Endothelial cell of hepatic sinusoid (primary cell): ENCODE measurements around the gene DNAJC11.

Experiments used
- in situ Hi-C: cut with HindIII; loops from 2 replicates; pipeline ENCODE4 v1.10.0; 2017; ENCODE audit warnings: low sequenced_read_pairs

DNAJC11 gene

DNA sequence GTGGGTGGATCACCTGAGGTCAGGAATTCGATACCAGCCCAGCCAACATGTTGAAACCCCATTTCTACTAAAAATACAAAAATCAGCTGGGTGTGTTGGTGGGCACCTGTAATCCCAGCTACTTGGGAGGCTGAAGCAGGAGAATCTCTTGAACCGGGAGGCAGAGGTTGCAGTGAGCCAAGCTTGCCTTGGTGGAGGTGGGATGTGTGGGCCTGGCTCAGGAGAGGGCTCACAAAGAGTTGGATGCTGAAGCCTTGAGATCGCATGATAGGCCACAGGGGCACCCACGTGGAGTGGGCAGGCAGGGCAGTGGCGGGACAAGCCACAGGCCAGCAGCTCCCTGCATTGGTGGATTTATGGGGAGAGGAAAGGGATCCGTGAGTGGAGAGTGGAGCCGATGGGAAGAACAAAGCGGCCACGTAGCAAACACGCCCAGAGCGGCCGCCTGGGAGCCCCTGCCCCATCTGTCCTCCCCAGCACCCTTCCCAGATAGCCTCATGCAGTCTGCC lies 72.6 kb downstream of the DNAJC11 start:
- in situ Hi-C loops: no loop called here

DNA sequence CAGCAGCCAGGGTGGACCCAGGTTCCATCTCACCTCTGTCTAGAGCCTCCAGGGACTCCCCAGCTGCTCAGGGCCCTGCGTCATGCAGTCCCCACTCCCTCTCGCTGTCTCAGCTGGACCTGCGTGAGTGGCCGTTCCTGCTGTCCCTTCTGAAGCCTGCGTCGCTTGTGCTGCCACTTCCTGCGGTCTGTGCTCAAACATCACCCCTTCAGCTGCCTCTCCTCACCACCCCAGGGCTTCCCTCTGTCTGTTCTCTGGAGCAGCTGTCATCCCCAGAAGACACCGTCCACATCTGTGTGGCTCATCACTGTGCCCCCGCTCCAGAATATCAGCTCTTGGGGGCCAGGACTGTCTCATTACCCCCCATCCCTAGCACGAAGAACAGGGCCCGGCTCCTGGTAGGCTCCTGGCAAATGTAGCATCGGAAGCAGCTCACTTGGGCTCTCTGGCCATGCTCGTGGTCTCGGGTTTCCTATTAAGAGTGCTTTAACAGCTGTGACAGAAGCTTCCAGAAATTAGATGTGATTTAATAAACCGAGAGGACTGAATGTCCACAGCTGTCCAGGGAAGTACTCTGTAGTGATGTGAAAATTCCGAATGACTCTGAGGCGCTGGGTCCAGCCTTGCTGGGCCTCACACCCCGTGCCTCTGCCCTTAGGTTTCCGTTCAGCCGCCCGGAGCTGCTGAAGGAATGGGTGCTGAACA lies 73.6 kb downstream of the DNAJC11 start:
- in situ Hi-C loops: no loop called here

DNA sequence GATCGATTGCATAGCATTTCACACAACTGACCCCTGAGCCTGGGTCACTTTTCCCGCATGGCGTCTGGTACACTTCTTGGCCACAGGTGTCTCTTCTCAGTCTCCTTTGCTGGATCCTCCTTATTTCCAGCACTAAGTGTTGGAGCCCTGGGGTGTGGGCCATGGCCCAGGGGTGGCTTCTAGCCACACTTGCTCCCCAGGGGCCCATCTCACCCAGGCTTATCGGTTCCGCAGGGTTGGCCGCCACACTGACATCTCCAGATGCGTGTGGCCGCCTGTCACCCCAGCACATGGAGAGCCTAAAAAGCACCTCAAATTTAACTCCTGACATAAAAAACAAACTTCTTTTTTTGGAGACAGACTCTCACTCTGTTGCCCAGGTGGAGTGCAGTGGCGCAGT lies 74.6 kb downstream of the DNAJC11 start:
- in situ Hi-C loops: no loop called here

DNA sequence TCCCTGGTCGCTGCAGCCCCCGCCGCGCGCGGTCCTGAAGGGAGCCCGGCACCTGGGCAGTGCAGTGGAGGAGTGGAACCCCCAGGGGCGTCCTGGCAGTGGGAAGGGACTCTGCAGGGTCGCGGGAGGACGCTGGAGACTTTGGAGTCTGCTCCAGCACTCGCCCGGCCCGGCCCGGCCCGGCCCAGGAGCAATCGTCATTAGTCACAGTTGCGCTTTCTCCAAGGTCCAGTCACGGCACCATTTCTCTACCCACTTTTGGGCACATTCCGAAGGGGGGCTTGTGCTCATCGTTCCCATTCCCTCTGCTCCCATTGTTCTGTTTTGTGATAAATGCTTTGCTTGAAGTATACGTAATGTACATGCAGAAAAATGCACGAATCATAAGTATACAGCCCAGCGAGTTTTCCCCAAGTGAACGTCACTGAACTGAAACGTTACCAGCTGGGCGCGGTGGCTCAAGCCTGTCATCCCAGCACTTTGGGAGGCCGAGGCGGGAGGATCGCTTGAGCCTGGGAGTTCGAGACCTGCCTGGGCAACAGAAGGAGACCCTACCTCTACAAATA lies 75.9 kb downstream of the DNAJC11 start:
- in situ Hi-C loops: no loop called here

DNA sequence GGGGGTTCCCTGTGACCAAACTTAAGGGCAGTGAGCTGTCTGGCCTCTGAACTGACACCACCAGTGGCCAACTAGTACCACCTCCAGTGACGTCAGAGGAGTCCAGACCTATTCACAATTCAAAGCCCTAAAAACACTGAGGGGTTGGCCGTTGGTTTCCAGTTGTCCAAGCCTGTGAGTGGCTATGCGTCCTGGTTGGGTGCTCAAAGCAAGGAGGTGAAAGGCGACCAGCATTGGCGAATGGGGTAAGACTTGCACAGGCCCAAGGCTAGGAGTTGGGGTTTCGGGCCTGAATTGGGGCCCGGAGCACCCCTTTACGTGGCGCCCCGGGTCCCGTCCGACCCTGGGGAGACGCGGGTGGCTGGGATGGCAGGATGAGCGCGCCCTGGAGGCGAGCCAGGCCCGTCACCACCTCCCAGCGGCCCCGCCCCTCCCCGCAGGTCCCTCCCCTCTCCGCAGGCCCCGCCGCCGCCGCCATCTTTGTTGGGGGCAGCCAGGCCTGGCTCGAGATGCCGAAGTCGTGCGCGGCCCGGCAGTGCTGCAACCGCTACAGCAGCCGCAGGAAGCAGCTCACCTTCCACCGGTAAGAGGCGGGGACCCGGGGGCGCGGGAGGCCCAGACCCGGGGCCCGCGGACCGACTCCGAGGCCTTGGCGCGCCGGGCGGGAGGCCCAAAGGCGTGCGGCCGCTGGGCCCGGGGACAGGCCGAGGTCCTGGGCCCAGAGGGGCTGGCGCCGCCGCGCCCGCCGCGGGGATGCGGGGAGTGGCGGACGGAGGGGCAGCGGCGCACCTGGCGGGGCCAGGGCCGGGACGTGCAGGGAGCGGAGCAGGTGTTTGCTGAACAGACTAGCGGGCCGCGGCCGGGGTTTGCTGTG lies 76.7 kb downstream of the DNAJC11 start, which contains the start of gene THAP3:
TSS of gene THAP3 (plus strand) at position 159 of the 874 bp plus-strand sequence. CDS start at position 510, 351 bp downstream.
- in situ Hi-C loops: no loop called here

DNA sequence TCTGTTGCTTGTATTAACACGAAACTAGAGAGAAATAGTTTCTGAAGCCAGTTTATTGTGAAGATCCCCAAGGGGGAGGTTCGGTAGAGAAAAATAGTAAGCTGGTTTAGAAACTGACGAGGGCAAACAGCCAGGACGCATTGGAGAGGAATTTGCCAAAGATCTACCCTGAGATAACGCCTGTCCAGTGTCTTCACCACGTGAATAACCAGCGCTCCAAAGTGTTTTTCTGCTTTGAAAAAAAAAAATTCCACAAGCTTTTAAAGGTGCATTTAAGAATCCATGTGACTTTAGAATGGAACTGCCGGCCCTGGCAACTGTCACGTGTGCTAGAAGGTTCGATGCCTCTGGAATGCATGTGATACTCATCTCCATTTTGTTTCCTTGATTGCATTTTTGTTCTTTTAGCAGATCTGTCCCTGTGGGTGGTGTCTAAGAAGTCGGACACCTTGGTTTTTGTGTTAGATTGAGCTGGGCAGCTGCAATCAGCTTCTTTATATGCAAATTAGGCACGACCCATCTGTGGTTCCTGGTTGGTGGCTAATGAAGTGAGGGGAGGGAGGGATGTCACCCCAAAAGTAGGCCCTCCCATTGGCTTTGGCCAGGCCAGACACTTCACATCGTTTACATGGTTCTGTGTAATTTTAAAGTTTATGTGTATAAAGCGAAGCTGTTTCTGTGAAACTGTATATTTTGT lies 78.2 kb downstream of the DNAJC11 start:
- in situ Hi-C loops: no loop called here

DNA sequence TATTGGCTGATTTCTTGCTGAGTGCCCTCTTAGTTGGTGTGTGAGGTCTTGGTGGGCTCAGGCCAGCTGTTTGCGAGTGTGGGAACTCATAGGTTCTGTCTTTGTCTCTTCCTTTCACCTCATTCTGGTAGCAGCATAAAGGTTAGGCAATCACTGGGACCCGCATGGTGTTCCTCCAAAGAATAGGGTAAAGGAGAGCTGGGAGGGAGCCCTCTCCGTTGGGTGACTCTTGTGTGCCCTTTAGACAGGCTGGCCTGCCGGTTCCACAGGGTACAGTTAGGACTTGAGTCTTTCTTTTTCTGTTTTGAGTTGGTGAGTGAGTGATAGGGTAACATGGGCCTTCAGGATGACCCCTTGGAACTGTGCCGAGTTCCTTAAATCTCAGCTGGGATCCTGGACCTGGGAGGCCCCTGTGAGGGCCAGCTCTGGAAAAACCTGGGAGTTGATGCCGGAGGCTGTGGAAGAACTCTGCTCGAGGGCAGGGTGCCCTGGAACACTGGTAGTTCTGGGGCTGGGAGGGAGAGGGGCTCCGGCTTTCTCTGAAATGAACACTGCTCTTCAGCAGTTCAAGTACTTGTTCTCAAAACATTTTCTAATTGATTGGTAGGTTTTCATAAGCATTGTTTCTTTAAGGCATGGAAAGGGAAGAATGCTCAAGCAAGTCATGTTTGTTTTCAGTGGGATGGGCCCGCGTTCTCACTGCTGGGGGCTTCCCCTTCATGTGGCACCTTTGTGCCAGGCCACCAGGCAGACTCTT lies 79.0 kb downstream of the DNAJC11 start:
- in situ Hi-C loops: no loop called here

DNA sequence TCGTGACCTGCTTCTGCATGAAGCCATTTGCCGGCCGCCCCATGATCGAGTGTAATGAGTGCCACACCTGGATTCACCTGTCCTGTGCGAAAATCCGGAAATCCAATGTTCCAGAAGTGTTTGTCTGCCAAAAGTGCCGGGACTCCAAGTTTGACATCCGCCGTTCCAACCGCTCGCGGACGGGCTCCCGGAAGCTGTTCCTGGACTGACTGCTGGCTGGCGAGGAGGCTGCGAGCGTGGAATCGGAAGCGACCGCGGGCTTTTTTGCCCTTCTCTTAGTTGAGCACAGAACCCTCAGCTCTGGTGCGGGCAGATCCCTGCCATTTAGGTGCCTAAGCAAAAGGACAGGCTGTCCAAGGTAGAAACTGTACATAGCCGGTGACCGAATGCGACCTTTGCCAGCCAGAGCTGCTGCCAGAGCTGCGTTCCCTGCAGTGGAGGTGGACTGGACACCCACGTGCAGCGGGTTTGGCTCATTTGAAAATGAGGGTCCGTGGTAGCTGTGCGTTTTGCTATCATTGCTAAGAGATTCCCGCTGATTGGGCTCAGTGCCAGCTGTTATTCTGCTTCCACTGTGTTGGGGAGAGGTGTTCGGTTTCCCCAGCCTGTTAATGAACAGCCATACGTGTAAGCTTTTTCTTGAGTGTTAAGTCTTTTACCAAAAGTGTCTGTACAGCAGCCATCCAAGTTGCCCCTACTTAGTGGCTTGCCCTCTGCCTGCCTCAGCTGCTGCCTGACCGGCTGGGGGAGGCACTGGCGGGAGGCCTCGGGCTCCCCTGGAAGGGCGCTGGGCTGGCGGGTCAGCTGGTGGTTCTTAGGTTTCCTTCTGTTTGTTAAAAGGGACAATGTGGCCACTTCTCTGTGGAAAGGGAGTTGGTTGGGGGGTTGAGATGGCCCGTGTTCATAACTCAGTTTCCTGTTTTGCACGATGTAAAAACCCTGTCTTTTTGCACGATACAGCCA lies 79.9 kb downstream of the DNAJC11 start:
- in situ Hi-C loops: no loop called here

DNA sequence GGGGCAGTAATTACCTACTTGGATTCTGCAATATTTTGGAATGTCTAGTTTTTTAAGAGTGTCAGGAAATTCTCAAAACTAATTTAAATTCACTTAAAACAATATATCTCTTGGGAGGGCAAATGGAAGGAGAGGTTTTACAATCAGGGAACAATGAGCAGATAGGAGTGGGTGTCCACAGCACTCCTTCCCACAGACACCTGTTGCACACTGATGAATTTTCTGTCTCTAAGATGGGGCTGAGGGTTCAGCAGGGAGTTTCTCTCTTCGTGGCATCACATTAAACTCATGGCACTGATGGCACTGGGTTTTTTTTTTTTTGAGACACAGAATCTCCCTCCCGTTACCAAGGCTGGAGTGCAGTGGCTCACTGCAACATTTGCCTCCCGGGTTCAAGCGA lies 82.6 kb downstream of the DNAJC11 start:
- in situ Hi-C loops: loop anchor here (5.0 kb wide), 1 partner anchor 53 kb away; no protein-coding TSS in a partner anchor

DNA sequence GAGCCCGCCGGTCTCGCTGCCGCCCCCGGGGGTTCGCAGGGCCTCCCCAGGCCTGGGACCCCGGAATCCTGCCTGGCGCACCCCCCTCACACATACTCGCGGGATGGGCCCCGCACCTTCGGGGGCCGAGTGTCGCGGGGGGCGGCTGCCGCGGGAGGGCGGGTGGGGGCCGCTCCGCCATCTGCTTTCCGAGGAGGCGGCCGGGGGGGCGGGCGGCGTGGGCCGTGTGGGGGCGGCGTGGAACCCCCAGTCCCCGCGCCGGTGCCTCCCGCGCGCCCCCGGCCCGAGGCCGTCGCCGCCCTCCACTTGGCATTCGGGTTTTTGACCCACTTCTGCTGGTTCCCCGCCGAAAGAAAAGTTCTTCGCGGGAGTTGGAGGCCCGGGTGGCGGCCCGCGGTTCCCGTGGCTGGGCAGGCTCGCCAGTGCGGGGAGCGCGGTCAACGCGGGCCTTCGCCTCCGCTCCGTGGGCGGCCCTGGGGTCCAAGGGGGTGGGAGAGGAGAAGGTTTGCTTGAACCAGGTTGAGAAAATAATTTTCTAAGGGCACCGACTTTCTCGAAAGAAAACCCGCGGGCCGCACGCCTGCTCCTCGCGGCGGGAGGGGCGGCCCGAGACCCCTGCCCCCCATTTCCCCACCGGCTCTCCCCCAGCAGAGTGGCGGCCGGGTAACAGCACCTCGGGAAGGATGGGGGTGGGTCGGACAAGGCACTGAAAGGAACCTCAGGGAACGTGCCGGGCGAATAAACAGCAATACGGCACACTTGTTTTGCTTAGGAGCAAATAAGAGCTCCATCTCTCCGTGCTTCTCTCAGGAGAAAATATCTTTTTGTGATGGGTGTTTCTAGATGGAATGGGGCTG lies 86.5 kb downstream of the DNAJC11 start:
- in situ Hi-C loops: loop anchor here (5.0 kb wide), 1 partner anchor 57 kb away; no protein-coding TSS in a partner anchor

DNA sequence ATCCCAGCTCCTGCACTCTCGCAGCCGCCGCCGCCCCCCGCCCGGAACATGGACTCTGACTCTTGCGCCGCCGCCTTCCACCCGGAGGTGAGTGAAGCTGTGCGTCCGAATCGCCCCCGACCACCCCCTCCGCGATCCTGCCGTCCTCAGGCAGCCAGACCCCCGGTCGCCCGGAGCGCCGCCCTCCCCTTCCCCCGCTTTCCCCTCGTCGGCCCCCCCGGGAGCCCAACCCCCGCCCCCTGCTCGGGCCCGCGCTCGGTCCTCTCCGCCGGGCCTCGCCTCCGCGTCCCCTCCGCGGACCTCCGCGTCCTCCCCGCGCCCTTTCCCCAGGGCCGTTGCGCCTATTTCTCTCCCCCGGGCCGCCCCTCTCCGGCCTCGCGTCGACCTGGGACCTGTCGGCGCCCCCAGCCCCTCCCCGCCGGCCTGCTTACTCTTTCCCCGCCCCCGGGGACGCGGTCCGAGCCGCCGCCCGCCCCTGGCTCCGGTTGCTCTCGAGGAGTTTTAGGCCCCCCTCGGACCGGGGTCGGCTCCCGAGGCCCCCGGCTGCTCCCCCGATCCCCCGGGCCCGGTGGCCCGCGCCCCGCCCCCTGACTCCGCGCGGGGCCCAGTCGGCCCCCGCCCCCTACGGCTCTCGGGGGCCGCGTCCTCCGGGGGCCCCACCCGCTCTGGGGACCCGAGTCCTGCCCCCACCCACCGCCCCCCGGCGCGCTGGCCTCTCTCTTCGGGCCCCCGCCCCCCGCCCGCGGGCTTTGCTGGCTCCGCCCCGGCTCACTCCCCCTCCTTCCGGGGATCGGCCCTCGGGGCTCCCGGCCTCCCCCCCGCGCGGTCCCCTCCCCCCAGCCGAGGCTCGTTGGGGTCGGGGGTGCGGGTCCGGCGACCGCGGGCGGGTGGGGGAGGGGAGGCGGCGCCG lies 87.3 kb downstream of the DNAJC11 start:
- in situ Hi-C loops: no loop called here

DNA sequence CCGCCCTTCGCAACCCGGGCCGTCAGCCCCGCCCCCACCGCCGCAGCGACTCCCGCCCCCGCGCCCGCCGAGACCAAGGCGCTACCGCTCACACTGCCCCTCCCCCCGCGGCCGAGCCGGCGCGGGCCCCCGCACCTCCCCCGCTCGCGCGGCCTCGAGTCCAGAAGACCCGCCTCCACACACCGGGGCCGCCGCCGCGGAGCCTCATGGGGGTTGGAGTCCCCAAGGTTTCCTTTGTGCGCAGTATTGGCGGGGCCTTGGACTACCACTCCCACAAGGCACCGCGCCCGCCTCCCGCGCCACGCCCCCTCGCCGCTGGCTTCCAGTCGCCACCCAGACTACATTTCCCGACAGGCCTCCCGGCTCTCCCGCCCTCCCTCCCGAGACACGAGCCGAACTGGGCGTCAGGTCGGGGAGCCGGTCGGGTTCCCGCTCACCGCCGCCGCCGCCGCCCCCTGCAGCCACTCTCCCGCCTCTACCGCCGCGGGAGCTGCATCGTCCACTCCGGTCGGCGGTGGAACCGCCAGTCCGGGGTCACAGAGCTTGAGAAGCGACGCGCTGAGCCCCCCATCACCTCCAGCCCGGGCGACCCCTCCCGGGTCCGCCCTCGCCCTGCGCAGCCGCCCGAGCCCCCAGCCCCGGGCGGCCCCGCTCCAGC lies 88.1 kb downstream of the DNAJC11 start, which contains the start of gene PHF13:
TSS of gene PHF13 (plus strand) at position 371 of the 658 bp plus-strand sequence. CDS start 336 bp downstream, outside the sequence.
- in situ Hi-C loops: no loop called here

DNA sequence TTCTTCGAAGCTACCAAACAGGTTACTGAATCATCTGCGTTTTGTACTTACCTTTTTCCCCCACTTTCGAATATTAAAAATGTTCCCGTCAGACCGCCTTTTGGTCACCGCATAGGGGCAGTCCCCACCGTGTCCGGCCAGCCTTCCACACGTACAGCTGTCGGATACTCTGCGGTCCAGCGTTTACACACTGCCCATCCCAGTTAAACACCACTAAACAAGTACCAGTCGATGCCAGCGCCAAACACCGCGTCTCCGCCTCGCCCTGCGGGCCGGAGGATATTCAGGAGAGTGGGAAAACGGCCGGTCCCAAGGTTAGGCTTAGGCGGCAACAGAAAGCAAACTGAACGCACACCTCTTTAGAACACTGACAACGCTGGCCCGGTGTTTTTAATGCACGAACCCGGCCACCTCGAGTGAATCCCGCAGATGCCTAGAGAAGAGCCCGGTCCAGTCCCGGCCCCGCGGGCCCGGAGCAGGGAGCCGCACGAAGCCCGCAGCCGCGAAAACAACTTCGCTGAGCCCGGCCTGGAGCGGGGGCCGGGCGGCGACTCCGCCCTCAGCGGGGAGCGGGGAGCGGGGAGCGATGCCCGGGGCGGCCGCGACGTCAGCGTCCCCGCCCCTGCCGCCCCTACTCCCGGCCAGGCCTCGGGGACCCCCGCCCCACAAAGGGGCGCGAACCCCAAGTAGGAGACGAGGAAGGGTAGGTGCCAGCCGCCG lies 88.8 kb downstream of the DNAJC11 start:
- in situ Hi-C loops: no loop called here

DNA sequence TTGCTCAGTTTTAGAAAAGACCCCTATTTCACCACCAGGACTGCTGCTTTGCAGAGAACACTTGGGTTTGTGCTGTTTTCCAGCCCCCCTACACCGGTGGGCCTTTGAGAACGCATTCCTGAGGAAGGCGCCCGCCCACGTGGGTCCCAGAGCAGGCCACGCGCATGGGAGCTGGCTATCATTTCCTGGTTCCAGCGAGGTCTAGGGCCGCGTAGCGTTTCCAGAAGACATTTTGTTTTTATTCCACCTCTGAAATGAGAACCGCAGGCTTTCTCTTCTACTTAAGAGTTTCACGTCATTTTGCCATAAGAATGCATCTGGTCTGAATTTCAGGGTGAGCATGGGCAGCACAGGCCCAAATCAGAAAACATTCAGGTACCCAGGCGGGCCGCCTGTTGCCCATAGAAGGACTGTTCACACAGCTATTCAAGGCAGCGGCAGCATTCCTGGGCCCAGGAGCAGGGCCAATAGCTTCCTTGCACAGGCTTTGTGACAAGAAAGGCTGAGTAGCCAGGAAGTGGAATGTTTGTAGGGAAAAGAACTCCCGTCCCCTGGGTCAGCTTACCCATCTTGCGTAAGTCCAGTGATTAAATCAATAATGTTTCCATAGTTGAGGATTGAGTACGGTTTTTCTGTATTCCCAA lies 97.6 kb downstream of the DNAJC11 start:
- in situ Hi-C loops: no loop called here

DNA sequence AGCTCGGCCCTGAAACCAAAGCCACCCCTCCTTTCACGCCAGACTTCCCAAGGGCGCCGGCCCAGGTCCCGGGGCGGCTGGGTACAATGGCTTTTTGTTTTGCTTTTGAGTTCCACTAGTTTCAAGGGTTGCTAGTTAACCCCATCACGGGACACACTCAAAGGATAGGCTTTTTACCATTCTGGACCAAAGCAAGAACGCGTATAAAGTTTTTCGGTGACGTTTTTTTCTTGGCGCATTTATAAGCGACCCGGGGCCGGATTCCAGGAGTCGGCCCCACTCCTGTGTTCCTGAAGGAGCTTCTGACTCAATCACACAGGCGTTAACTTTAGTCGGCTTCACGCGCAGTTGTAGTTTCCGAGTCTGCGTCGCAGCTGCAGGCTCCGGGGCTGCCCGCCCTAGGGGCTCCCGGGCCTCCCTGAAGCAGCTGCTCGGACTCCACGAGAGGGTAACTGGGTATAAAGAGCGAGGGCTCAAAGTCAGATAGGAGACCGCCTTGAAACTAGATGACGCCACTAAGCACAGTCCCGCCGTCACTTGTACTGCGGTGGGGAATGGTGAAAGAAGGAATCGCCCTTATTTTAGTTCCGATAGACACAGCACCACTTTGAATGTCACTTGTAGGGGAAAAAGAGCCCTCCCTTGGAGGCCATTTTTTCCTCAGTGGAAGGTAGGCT lies 98.2 kb downstream of the DNAJC11 start:
- in situ Hi-C loops: no loop called here
